Esophagus (tissue), 2 donors: ENCODE results near the gene PDE7B. TPM values are rescaled to one million over a fixed set of nuclear protein-coding genes. Genes with fewer than 3 reads are reported as not detected.

ENCODE experiments used
- H3K27ac ChIP-seq, 2 donors: one replicate each; pipeline ENCODE4 v1.5.1; 2013; ENCODE audit warnings: low read depth in 2 of 2, mild to moderate bottlenecking in 2 of 2, inconsistent platforms in 1 of 2, low read length in 1 of 2, moderate library complexity in 1 of 2
- H3K27me3 ChIP-seq, 2 donors: one replicate each; pipeline ENCODE4 v1.6.1; 2013; ENCODE audit warnings: low read length in 2 of 2, control low read depth in 1 of 2, mild to moderate bottlenecking in 1 of 2; ENCODE audit not compliant: insufficient read depth in 2 of 2, control insufficient read depth in 1 of 2
- H3K36me3 ChIP-seq, 2 donors: one replicate each; pipeline ENCODE4 v1.6.1; 2013; ENCODE audit warnings: low read length in 1 of 2; ENCODE audit not compliant: control insufficient read depth in 2 of 2, insufficient read depth in 2 of 2
- H3K4me1 ChIP-seq, 2 donors: one replicate each; pipeline ENCODE4 v1.6.1; 2013; ENCODE audit warnings: low read length in 1 of 2; ENCODE audit not compliant: control insufficient read depth in 2 of 2, insufficient read depth in 2 of 2
- H3K4me3 ChIP-seq, 2 donors: one replicate each; pipeline ENCODE4 v1.5.1; 2013; ENCODE audit warnings: low read length in 2 of 2, mild to moderate bottlenecking in 2 of 2, low read depth in 1 of 2, moderate library complexity in 1 of 2
- H3K9me3 ChIP-seq, 2 donors: one replicate each; pipeline ENCODE4 v1.6.1; 2013; ENCODE audit warnings: mild to moderate bottlenecking in 2 of 2, low read depth in 1 of 2, low read length in 1 of 2, moderate library complexity in 1 of 2; ENCODE audit not compliant: control insufficient read depth in 2 of 2, insufficient read depth in 1 of 2
- WGBS, 2 donors: extraction: QIAGEN DNeasy Blood & Tissue Kit; methylation state at CpG; one replicate each; pipeline ENCODE4 v1.1.7; 2013; 5-methylcytosine and 5-hydroxymethylcytosine counted together
- polyA plus RNA-seq, 2 donors: library from polyadenylated mRNA; stranded (reverse); fragments of 200-250 nt; gene quantifications; one replicate each; pipeline ENCODE4 v1.2.3, GENCODE V29; 2013
- donor health status: healthy with polysubstance abuse.
- donor health status: Bipolar disorder and iron deficiency.

The PDE7B gene
- polyA plus RNA-seq, 2 donors: 0.18 to 0.64 TPM

GRCh38 chr6:135839121-135839520 is 12.4 kb upstream of the PDE7B start:
- H3K27me3 ChIP-seq: no peaks in the 10 kb centered on the region
- H3K9me3 ChIP-seq: no peaks in the 10 kb centered on the region
- no peaks in the 10 kb centered on the region for H3K4me1 ChIP-seq
- H3K4me3 ChIP-seq: no peak overlapping the region
- WGBS, 2 donors: 92 to 93% methylated on average over 4 of the region's 4 CpGs
- H3K36me3 ChIP-seq: no peaks in the 10 kb centered on the region
- no peak overlapping the region for H3K27ac ChIP-seq

GRCh38 chr6:135842618-135843392 is 8.7 kb upstream of the PDE7B start:
- no peaks in the 10 kb centered on the region for H3K9me3 ChIP-seq
- H3K27ac ChIP-seq: no peak overlapping the region
- no peak overlapping the region for H3K4me3 ChIP-seq
- H3K36me3 ChIP-seq: no peaks in the 10 kb centered on the region
- WGBS, 2 donors: 89% methylated on average over 6 of the region's 6 CpGs
- no peaks in the 10 kb centered on the region for H3K4me1 ChIP-seq
- H3K27me3 ChIP-seq: no peaks in the 10 kb centered on the region

- H3K27me3 ChIP-seq: no peaks in the 10 kb centered on the region
- no peak overlapping the region for H3K4me3 ChIP-seq
- H3K36me3 ChIP-seq: no peaks in the 10 kb centered on the region
- no peaks in the 10 kb centered on the region for H3K4me1 ChIP-seq
- 39 to 52% methylated on average over 3 of the region's 3 CpGs for WGBS, 2 donors
- H3K27ac ChIP-seq: no peak overlapping the region
- no peaks in the 10 kb centered on the region for H3K9me3 ChIP-seq
These were observed 619 bp upstream of the PDE7B start for GRCh38 chr6:135850882-135851281.

GRCh38 chr6:135852746-135853145 is 1.2 kb downstream of the PDE7B start:
- WGBS, 2 donors: 55 to 74% methylated on average over 1 of the region's 1 CpG
- no peak overlapping the region for H3K4me3 ChIP-seq
- H3K27ac ChIP-seq: no peak overlapping the region
- H3K9me3 ChIP-seq: no peaks in the 10 kb centered on the region
- no peaks in the 10 kb centered on the region for H3K4me1 ChIP-seq
- H3K27me3 ChIP-seq: no peaks in the 10 kb centered on the region
- H3K36me3 ChIP-seq: no peaks in the 10 kb centered on the region

GRCh38 chr6:135853227-135853626 is 1.7 kb downstream of the PDE7B start:
- H3K4me1 ChIP-seq: no peaks in the 10 kb centered on the region
- no peaks in the 10 kb centered on the region for H3K9me3 ChIP-seq
- no peaks in the 10 kb centered on the region for H3K27me3 ChIP-seq
- no peaks in the 10 kb centered on the region for H3K36me3 ChIP-seq
- 65 to 68% methylated on average over 5 of the region's 5 CpGs for WGBS, 2 donors
- H3K27ac ChIP-seq: no peak overlapping the region
- no peak overlapping the region for H3K4me3 ChIP-seq

- no peaks in the 10 kb centered on the region for H3K9me3 ChIP-seq
- no peaks in the 10 kb centered on the region for H3K27me3 ChIP-seq
- no peak overlapping the region for H3K4me3 ChIP-seq
- H3K36me3 ChIP-seq: no peaks in the 10 kb centered on the region
- no peaks in the 10 kb centered on the region for H3K4me1 ChIP-seq
- no peak overlapping the region for H3K27ac ChIP-seq
- WGBS, 2 donors: 47 to 61% methylated on average over 1 of the region's 1 CpG
These were observed 2.5 kb downstream of the PDE7B start for GRCh38 chr6:135853986-135854385.

- H3K4me3 ChIP-seq: no peak overlapping the region
- H3K27me3 ChIP-seq: no peaks in the 10 kb centered on the region
- H3K9me3 ChIP-seq: no peaks in the 10 kb centered on the region
- no peak overlapping the region for H3K27ac ChIP-seq
- WGBS, 2 donors: 91 to 94% methylated on average over 2 of the region's 2 CpGs
- no peaks in the 10 kb centered on the region for H3K4me1 ChIP-seq
- H3K36me3 ChIP-seq: no peaks in the 10 kb centered on the region
These were observed 3.3 kb downstream of the PDE7B start for GRCh38 chr6:135854799-135855198.

- no peak overlapping the region for H3K4me3 ChIP-seq
These were observed 7.4 kb downstream of the PDE7B start for GRCh38 chr6:135858931-135859330.

GRCh38 chr6:135860361-135860760 is 8.9 kb downstream of the PDE7B start:
- Histone ChIP-seq H3K4me3 (no peak overlapping the region), H3K9me3 (no peaks in the 10 kb centered on the region), H3K4me1 (no peaks in the 10 kb centered on the region), H3K36me3 (no peaks in the 10 kb centered on the region), H3K27ac (no peak overlapping the region), H3K27me3 (no peaks in the 10 kb centered on the region)
- WGBS, 2 donors: 96 to 97% methylated on average over 2 of the region's 2 CpGs

More at GRCh38 chr6:135858931-135859330, 7.4 kb downstream of the PDE7B start:
- Histone ChIP-seq H3K27ac (no peak overlapping the region), H3K27me3 (no peaks in the 10 kb centered on the region), H3K9me3 (no peaks in the 10 kb centered on the region), H3K4me1 (no peaks in the 10 kb centered on the region), H3K36me3 (no peaks in the 10 kb centered on the region)

- WGBS, 2 donors: 84 to 92% methylated on average over 1 of the region's 1 CpG
- no peaks in the 10 kb centered on the region for H3K4me1 ChIP-seq
- H3K9me3 ChIP-seq: no peaks in the 10 kb centered on the region
- H3K27me3 ChIP-seq: no peaks in the 10 kb centered on the region
- no peaks in the 10 kb centered on the region for H3K36me3 ChIP-seq
- H3K4me3 ChIP-seq: no peak overlapping the region
- H3K27ac ChIP-seq: no peak overlapping the region
These were observed 9.7 kb downstream of the PDE7B start for GRCh38 chr6:135861189-135861588.
